GM19043 (cell line): Measurements from ENCODE around the gene MMP28.

Experiments used
- ATAC-seq: cut with Tn5 transposase; IDR thresholded peaks from one replicate; pipeline ENCODE4 v1.9.1; 2021; ENCODE audit warnings: low read depth; ENCODE audit not compliant: unreplicated experiment

MMP28 gene

DNA sequence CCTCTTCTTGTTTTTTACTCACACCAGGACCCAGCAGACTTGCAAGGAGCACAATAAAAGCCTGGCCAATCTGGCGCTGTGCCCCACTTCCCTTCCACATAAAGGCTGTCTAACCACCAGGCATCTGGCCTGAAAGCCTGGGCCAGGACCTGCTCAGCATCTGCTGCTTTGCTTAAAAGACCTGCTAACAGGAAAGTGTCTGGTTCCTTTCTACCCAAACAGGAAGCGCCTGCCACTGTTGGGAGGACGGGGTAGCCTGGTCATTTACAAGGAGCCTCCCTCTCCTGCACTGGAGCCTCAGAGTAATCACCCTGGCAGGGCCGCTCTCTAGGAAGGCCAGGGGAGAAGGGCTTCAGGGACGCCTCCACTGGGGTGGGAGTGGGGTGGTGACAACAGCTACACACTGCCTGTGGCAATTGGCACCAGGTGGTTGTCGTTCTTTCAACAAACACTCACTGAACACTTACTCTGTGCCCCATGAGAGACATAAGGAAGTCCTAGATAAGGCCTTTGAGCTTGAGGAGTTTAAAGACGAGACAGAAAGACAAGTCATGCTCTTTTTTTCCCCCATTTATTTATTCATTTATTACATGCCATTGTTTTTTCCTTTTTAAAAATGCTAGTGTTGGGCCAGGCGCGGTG, 6.3 kb upstream of the MMP28 start:
- no peak for ATAC-seq

DNA sequence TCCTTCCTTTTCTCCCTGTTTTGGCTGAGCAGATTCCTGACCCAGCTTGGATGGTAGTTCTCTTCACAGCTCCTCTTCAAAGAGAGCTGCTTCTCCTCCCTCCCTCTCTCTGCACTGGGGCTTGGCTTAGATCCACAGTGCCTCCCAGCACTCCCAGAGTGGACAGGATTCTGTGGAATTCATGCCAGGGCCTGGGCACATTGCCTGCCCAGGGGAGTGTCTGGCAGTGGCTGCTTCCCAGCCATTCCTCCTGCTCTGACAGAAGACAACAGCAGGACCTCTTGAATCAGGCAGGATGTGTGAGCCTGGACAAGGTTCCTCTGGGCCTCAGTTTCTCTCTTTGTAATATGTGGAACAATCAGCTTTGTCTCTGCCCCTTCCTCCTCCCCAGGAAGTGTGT, 4.5 kb upstream of the MMP28 start:
- no peak for ATAC-seq

DNA sequence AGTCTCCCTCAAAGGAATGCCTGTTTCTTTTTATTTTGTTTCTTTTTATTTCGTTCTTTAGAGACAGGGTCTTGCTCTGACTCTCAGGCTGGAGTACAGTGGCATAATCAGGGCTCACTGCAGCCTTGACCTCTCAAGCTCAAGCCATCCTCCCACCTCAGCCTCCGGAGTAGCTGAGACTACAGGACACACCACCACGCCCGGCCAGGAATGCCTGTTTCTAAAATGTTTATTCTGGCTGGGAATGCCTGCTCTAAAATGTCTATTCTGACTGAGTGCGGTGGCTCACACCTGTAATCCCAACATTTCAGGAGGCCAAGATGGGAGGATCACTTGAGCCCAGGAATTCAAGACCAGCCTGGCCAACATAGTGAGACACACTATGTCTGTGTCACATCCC, 2.5 kb upstream of the MMP28 start:
- ATAC-seq = no peak

DNA sequence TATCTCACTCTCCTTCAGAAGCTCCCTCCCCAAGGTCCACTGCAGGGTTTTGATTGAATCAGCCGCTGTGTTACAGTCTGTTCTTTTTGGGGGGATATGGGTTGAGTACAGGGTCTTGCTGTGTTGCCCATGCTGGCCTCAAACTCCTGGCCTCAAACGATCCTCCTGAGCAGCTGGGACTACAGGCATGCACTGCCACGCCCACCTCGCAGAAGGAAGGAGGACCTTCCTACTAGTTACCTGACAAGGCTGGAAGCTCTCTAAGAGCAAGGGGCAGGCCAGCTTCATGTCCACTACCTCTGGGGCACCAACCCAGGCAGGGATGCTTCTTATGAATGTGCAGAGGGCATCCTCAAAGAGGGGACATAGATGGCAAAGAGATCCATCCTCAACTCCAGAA, 1.9 kb upstream of the MMP28 start:
- no peak for ATAC-seq

DNA sequence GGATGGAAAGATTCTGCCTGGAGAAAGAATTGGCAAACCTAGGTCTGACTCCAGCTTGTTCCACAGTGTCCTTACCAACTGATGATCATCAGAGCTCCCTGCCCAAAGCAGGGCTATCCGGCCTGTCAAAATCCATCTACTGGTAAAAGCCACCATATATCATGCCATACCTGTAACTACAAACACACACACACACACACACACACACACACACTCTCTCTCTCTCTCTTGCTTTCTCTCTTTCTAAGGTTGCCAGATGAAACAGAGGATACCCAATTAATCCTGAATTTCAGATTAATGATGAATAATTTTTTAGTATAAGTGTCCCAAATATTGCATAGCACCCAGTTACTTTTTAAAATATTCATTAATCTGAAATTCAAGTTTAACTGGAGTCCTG, 1.5 kb upstream of the MMP28 start:
- no peak for ATAC-seq

DNA sequence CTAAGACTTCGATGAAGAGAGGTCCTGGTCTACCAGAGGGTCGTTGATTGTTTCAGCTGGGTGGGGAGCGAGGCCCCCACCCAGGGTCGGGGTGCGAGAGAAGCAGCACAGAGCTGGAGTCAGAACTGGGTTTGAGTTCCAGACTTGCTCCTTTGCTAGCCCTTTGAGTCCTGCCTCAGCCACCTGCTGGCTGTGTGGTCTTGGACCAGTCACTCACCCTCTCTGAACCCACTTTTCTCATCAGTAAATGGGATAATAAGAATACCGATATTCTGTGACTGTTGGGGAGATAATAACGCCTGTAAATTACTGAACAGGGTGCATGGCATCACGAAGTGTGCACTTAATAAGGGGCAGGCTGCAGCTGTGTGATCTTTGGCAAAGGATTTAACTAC, 427 bp upstream of the MMP28 start:
- no peak for ATAC-seq

DNA sequence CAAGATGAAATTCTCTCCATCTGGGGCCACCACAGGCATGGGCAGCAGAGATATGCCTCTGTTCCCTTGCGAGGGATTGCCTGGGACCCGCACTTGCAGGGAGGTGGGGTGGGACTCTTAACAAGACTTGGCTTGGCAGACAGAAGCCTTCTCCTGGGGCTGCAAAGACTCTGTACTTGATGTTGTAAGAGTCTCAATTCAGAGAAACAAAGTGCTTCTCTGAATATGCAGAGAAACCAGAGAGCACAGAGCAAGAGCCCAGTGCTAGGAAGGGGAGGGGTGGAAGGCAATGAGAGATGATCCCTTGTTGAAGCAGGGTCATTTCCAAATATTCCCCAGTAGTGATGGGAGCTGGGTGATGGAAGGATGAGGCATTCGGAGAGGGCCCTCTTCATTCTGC, 2.2 kb downstream of the MMP28 start:
- no peak for ATAC-seq

DNA sequence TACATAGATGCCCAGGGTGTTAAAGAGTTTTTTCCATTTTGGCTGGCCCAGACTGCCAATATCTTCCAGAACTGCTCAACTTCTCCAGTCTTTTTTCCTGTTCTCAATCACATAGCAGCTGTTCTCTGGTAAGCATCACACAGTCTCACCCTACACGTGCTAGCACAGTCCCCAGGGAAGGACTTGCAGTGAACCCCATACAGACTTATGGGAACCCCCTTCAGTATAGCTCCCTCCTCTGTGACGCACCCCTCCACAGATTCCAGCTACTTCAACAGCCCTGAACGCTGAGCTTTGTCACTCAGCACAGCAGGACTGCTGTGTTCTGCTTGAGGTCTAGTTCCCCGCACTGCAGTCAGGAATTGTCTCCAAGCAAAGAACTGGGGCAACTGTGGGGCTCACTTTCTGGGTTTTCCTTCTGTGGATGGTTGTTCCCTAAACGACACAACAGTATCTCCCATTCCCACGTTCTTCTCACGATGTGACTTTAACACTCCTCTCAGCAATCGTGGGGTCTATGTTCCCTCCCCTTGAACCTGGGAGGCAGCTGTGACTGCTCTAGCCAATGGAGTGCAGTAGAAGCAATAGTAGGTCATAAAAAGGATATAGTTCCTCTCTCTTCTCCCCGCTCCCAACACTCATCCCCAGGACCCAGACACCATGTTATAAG, 3.6 kb downstream of the MMP28 start:
- ATAC-seq = no peak

DNA sequence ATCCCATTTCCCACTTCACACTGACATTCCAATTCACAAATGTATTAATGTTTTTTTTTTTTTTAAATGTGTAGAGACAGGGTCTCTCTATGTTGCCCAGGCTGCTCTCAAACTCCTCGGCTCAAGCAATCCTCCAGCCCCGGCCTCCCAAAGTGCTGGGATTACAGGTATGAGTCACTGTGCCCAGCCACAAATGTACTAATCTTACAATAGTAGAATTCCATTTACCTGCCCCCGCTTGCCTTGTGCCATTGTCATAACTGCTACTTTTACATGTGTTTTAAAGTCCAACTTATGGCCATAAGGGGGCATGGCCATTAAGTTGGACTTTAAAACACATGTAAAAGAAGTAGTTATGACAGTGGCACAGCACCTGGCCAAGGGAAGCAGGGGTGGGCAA, 4.6 kb downstream of the MMP28 start:
- ATAC-seq = no peak

DNA sequence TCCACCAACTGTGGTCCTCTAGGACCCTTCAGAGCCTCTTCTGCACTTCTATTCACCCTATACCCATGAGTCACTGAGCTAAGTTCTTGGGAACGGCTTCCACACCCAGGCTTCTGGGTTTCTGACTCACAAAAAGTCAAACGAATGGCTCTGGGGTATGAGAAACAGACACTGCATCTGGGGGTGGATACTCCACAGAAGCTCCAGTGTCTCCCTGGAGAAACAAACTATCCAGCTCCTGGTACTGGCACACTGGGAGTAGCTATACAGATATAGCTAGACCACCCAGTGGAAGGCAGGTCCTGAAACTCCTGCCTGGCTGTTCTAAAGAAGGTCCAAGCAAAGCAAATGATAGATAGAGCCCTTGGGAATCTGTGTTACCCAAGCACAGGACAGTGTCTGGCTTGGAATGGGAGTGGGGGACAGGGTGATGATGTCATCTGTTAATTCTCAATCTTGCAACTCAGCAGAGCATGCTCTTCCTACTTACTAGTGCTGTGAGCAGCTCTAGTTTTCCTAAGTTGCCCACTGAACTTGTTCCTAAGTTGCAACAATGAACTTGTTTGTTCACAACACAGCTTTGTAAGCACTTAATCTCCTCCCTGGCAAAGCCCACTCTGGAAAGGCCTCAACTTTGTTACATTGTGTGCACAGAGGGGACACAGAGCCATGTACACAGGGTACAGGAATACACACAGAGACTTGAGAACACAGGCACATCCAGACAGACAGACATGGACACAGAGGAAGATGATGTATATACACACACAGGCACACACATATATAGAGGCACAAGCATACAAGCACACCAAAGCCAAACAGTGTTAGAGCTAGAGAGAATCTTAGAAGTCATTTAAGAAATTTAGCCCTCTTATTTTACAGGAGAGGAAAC, 6.7 kb downstream of the MMP28 start:
- no peak for ATAC-seq

DNA sequence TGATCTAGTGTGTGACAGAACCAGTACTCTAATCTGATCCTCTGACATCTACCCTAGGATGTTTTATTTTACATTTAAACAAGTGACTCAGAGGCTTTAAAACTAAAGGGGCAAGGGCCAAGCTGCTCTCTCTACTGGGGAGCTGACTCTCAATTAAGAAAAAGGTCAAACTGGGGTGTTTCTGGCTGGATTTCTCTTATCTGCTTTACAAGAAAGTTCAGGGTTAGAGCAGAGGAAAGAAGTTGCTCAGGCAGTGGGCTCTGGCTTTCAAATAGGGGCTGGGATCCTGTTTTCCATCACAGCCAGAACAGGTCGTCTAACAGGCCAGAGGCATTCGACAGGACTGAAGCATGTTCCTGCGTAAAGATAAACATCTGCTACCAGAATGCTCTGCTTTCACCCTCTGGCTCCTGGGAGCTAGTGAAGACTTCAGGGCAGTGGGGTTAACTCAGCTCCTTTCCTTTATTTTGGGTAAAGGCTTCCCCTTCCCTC, 8.5 kb downstream of the MMP28 start:
- ATAC-seq = no peak

DNA sequence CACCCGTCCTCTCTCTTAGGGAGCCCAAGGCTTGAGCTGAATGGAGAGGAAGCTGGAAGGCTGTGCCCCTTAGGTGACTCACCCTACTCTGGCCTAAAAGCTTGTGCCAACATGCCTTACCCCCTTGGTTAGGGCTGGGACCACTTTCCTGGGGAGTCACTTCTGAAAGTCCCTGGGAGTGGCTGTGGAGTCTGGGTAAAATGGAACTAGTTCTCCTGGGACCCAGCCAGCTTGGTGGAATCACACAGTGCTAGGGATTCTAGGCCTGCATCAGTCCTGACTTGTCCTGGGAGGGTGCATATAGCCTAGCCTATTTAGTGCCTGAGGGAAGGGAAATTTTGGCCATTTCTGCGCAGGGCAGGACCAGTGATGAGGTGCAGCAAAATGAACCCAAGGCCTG, 10.5 kb downstream of the MMP28 start:
- ATAC-seq = no peak

DNA sequence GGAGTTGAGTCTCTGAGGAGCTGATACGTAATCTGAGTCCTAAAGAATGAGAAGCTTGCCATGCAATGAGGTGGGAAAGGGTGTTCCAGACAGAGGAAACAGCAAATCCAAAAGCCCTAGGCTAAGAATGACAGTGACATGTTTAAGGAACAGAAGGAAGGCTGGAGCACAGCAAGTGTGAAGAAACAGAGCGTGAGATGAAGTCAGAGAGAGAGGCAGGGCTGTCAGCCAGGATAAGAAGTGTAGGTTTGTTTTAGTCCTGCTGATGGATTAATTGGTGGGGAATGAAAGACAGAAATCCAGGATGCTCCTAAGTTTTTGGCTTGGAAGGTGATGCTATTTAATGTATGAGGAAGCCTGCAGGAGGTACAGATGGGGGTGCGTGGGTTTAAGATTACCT, 14.5 kb downstream of the MMP28 start:
- ATAC-seq = no peak

DNA sequence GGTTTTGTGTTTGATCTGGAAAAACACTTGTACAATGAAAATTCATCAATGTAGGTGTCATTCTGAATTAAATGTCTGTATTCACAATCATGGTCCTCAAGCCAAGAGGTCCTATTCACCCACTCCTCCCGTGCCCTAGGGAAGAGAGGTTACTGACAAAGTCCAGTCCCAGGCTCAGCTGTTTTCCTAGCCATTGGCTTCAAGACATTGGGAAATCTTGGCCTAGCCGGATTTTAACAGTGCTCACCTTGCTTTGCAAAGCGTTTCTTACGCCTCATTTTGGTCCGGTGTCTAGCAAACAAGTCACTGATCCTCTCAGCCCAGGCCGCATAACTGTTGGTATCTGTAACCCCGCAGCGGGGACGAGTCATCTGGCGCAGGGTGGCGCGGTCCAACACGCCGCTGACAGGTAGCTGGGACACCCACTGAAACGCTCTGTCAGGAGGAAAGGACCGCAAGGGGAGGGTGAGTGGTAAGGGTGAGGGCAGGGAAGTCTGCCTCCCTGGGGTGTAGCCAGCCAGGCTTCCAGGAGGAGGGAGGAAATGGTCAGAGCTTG, 16.7 kb downstream of the MMP28 start:
- ATAC-seq = no peak

DNA sequence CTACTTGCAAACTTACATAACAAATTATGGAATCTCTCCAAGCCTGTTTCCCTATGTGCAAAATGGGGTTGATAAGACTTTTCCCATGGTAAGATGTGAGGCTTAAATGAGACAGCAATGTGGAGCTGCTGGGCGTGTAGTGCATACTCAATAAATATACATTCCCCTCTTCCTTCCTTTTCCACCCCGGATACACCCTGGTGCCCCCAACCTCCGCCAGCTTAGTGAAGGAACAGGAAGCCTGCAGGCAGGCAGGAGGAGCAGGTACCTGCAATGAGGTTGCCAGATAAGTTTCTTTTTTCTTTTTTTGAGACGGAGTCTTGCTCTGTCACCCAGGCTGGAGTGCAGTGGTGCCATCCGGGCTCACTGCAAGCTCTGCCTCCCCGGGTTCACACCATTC, 19.9 kb downstream of the MMP28 start:
- ATAC-seq = no peak

DNA sequence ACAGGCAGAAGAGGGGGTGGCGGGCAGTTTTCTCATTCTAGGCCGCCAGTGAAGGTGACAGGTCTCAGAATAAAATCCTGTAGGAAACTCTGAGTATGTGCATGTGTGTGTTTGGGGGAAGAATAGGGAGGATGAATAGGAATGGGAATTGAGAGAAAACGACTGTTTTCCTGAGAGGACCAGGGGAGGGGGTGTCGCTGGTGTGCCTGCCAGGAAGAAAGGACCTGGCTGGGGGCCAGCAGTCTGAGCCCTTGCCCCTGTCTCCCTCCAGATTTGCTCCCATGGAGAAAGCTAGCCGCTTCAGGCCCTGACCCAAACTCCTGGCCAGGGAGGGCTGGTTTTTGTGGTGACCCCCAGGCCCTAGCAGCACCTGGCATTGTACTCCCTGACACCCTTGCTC, 20.4 kb downstream of the MMP28 start:
- no peak for ATAC-seq

DNA sequence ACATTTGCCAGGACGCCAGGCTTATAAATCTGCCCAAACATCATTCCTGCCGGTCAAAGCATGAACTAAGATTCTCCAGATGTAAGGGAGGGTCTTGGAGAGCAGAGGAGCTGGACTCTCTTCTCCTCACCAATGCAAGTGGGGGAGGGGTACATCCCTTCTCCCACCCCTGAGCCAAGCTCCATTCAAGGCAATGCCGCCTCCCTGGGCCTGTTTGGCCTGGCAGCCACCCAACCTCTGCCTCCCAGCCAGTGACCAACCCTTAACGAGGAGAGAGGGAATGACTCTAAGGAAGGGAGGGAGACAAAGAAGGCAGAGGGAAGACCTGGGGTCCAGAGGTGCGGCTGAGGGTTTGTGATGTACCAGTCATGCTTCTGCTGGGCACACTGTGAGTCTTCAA, 20.9 kb downstream of the MMP28 start:
- no peak for ATAC-seq

DNA sequence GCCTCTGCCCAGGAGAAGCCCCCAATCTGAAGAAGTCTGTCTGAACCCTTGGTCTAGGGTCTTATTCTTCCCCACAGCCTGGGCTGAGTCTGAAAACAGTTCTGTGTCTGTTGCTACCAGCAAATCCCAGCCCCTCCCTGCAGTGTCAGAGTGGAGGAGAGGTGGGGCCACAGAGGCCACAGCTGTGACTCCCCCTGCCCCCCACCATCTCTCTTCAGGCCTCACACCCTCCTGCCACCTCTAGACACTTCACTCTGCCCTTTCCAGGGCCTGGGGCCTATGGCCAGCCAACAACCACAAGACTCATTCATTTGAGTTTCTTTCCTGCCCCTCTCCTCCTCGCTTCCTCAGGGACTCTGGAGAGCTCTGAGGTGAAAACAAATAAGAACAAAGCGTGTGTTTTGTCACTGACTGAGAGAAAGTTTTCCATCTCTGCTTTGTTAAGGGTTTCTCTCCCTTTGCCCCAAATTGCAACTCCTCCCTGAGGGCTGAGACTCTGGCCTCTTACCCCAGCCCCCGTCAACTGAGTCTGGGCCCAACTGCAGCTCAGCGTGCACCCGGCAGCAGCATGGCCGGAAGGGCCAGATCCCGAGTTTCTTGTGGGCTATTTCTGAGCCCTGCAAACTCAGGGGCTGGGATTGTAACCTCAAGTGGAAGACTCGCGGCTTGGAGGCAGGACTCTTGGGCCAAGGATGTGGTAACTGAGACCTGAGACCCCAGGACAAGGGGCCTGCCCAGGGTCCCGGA, 21.6 kb downstream of the MMP28 start:
- ATAC-seq = no peak

DNA sequence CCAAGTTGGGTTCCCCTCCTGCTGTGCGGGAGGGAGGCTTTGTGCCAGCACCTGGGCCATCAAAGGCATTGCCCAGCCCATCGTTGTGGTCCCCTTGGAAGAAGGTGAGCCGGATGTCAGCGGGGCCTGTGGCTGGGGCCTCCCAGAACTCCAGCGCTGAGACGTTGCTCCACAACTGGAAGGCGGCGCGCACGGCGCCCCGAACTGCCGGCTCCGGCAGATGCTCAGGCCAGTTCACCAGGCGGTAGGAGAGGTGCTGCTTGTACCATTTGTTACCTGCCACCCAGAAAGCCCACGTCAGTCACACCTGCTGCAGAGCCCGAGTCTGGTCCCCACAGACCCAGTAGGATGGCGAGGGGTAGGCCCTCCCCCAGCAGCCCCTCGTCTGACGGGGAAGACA, 22.3 kb downstream of the MMP28 start:
- ATAC-seq = no peak

DNA sequence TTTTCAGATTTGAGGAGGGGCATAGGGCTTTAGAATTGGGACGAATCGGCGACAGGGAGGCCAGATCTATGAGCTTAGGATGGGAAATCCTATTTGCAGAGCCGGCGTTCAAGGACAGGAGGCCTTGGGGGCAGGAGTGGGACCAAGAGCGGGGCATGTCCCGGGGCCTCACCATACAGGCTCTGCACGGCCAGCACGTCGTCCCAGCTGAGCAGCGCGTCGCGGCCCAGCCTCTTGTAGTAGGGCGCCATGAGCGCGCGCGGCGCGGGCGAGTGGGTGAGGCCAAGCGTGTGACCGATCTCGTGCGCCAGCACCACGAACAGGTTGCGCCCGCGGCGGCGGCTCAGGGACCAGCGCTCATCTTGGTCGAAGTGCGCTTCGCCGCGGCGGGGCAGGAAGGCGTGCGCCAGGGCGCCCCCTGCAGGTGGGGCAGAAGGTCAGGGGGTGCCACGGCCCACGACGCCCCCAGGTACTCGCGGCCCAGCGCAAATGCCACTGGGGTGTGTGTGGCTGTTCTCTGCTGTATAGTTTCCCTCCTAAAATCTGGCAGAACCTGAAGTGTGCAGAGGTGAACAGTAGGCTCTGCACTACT, 25.4 kb downstream of the MMP28 start:
- ATAC-seq = no peak
